Raji (cell line): ENCODE results near the gene EPAS1.

Experiments
- POLR2A ChIP-seq: IDR thresholded peaks from 2 replicates; pipeline ENCODE4 v1.6.1; 2011; ENCODE audit warnings: low read depth, low read length, control low read depth; ENCODE audit not compliant: insufficient read depth

Gene EPAS1

DNA sequence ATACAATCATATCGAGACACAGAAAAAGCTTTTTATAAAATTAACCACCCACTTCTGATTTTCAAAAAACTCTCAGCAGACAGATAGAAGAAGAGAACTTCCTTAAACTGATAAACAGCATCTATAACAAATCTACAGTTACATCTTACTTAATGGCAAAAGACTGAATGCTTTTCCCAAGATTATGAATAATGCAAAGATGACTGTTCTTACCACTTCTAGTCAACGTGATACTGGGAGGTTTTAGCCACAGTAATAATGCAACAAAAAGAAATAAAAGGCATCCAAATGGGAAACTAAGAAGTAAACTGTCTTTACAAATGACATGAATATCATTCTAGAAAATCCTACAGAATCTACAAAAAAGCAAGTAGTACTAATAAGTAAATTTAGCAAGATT lies 124.2 kb downstream of the EPAS1 start:
- no peak for TF ChIP-seq POLR2A

DNA sequence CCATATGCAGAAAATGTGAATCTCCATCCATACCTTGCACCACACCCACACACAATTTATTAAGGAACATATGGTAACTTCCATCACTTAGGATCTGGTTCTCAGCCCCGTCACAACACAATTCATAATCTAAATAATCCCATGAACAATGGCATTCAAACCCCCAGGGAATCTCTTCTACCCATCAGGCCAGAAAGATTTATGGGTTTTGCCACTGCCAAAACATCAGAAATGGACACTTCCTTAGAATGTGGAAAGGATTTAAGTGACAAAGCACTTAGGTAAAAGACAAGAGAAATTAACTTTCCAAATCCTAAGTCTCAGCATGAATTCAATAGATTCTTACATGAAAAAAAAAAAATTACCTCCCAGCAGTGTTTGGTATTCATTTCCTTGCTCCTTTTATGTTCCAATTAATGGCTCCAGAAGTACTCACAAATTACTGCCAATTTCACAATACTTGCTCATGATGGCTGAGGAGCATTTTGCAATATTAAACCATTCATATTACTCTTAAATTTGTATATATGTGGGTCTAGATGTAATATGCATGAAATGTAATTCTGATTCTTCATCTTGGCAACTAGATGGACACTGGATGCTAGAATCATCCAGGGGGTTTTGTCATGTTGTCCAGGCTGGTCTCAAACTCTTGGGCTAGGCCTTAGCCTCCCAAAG lies 125.6 kb downstream of the EPAS1 start:
- TF ChIP-seq POLR2A: no peak

DNA sequence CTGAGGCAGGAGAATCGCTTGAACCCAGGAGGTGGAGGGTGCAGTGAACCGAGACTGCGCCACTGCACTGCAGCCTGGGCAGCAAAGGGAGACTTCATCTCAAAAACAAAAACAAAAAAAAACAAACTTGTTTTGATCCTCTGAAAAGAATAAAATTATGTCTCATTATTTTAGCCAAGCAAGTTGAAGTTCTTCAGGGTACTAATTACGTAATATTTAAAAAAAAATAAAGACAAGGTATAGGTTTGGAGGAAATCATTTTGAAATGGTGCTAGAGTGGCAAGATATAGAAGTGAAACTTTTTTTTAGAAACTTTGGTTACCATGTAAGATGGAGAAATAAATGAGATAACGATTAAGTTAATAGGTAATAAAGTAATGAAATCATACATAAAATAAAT lies 127.7 kb downstream of the EPAS1 start:
- TF ChIP-seq POLR2A: no peak

DNA sequence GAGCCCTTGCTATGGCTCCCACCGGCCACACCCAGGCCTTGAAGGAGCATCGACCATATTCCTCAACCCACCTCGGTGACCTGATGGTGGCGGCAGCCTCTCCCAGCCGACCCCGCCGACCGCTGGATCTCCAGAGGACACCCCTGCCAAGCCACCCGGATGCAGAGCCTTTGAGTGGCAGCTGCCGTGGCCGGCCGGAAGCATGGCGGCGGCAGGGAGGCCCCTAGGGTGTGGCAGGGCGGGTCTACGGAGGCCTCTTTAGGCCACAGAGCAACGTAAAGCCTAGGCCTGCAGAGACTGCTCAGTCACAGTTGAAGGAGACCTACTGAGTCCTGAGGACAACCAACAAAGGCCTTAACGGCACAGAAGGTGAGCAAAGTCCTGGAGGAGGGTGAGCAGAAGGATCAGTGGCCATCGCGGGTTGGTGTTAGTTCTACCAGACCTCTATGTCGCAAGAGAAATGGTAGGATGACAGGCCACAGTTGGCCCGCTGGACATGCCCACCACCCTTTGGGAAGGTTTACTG lies 131.8 kb downstream of the EPAS1 start:
- no peak for TF ChIP-seq POLR2A

DNA sequence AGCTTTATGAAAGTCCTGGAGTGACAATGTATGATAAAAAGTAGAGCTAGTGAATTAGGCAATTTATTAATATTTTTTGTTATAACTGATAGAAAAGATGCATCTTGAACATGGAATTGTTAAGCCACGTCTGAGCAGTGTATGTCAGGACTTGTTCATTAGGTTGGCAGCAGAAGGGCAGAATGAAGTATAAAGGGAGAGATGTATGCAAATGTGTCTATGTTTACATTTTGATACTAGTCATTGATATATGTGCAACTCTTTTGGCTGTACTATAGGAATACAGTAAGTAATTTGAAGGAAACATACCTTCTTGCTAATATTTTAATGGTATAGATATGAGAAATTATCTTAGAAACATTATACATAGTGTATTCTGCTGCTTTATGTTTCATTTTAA lies 133.2 kb downstream of the EPAS1 start:
- TF ChIP-seq POLR2A: no peak

DNA sequence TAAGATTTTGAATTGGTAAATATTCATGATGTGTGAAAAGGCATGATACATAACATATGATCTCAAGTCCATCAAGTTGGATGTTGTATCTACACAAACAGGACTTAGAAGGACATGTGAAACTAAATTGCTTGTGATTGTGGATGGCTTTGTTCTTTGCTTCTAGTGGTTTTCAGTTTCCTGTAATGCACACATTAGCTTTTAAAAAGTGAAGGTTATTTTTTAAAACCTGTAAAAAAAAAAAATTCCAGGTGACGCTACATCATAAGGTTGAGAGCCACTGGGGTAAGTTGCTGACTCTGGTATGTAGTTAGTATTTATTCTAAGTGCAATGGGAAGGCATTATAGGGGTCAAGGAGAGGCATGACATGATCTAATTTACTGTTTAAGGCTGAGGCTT lies 133.8 kb downstream of the EPAS1 start:
- TF ChIP-seq POLR2A: no peak

DNA sequence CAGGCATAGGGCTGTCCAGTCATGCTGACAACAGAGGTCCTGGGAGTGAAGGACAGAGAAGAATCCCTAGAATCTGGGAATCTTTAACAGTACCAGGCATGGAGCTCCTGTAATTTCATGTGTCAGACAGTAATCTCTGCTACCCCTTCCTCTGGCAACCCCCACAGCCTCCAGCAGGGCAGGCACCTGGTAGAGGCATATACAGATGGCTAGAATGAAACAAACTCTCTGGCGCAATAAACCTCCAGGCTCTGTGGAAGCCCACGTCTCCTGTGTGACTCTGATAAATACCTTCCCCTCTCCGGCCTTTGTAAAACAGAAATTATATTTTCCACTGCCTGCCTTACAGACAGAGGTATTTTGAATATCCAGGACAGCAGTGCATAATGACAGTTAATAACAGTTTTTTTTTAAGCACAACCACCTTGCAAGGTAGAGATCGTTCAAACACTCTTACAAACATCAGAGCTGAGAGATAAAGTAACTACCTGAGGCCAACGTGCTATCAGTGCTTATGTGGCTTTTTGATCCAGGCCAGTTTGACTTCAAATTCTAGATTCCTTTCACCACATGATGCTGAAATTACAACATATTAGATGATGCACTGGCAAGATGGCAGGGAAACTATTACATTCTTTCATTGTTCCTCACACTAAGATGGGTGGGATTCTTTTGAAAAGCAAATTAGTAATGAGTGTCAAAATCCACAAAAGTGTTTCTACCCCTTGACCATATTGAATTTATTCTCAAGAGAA lies 134.5 kb downstream of the EPAS1 start:
- no peak for TF ChIP-seq POLR2A

DNA sequence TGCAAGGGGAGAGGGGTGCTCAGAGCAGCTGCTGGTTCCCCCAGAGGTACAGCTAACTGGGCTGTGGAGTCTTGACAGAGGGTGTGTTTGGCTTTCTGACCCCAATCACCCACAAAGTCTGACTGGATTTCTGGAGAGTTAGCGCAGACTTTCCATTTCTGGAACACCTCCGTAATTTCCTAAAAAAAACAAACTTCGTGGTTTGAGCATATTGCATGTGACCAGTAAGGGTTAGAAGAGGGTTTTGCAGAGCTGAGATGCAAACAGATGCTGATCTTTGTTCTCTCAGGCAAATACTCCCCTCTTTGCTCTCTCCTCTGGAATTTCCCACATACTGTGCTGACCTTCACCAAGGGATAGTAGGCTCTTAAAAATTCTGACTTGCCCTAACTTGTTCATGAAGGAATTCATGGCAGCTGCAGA lies 137.7 kb downstream of the EPAS1 start:
- TF ChIP-seq POLR2A: no peak

DNA sequence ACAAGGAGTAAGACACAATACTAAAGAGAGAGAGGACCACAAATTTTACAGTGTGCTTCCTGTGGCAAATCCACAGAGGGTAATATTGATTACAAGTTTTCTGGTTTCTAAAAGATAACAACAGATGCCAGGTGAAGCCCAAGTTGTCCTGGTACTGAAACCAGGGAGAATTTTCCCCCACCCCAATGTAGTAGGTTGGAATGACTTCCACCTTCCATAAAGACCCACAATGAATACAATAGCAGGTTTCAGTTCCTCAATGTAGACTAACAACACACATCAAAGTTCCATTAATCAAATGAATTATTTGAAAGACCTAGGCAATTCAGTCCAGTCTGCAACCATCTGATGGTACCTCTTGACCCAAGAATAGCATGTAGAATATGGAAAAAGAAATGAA lies 138.1 kb downstream of the EPAS1 start:
- no peak for TF ChIP-seq POLR2A

DNA sequence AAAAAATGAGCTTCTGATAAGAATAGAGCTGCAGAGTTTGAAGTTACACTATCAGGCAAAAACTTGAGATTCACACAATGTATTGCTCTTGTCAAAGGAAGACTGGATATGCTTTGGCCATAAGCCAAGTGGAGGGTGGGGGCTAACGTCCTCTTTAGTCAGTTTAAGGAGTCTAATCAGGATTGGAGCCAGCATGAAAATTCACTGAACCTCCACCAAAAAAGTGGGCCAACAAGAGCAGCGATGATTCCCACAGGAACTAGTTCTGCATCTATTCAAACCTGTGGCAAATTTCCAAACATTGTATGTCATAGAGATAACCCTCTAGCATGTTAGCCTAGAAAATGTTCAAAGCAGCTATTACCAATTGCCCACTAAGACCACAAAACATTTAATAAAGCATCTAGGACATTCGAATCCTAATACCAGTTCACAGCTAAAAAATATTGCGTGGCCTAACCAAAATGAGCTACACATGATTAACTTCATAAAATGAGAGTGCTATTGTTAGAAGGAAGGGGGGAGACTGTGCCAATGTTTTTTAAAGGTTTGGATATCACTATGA lies 138.7 kb downstream of the EPAS1 start:
- no peak for TF ChIP-seq POLR2A
